Skin of body (tissue), 2 donors: ENCODE measurements around the gene PTPN7. TPM values are rescaled to one million over a fixed set of nuclear protein-coding genes. Genes with fewer than 3 reads are reported as not detected.
"Not testable (repeated sequence)": the region's sequence is repeated elsewhere in the genome, so short reads cannot be mapped to it uniquely, and the experiment has no call there.

Experiments used
- DNase-seq: peaks from one replicate; lab custom pipeline; 2025; lab: John Stamatoyannopoulos, UW
- total RNA-seq: library from RNA; depleted of rRNA; stranded (reverse); fragments of >200 nt; gene quantifications from one replicate; pipeline ENCODE4 v1.2.3, GENCODE V29; 2014

The PTPN7 gene
- total RNA-seq, 1 donor from 2014 or later: 1.4 TPM

DNA sequence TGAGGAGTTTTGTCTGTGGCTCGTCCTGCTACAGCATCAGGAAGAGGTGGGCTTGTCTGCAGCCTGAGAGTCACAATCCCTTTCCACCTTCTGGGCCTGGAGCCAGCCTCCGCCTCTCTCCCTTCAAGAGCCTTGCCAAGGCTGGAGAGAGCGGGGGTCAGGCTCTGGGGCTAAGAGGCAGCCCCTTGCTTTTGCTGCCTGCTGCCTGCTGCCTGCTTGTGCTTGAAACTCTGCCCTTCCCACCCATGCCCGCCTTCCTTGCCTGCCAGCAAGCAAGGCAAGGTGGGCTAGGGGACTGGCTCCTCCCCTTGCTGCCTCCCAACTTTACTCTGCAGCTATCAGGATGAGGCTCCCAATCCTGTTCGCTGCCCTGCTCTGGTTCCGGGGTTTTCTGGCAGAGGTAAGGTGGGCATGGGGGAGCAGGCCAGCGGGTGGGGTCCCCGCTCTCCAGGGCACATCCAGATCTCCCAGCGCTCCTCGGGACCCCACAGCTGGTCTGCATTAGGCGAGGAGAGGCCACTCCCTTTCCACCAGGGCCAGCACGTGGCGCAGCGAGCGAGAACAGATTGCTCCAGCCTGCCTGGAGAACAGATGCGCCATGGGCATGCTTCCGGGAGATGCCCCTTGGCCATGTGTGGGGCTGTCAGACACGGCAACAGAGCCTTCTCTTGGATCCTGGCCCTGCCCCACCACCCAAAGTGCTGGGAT lies 7.5 kb upstream of the PTPN7 start:
- DNase-seq: peak; percentile 63

GRCh38 chr1:202167054-202167453 lies 6.7 kb upstream of the PTPN7 start:
- DNase-seq: not testable (repeated sequence)

DNA sequence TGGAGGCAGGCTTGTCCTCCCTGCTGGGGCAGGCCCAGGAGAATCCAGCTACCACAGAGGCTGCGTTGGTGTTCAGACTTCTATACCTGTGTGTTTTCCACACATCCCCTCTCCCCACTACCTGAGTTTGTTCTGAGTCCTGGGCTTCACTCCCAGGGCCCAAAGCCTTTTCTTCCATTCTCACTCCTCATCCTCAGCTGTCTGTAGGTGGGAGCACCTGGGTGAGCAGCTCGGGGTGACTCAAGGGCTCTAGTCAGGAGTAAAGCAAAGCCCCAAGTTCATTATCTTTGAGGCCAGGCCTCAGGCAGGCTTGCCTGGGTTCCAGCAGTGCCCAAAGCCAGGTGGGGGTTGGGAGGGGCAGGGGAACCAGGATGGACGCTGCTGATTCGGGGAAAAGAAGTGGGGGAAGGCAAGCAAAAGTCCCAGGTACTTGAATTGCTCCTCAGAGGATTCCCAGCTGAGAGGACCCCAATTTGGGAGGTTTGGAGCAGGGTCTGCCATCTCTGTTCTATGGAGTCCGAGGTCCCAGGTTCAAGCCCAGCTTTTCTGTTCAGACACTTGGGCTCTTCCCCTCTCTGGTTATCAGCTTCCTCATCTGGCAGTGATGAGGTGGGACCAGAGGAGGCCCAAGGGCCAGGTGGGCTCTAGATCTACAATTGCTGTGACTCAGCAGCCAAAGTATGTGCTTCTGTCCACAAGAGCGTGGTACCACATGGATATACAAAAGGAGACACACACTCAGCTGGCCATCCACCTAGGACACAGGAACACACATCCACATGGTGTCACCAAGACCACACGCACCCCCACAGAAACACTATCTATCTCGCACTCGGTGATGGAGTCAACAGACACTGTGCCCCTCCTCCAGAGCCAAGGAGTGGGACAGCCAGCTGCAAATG lies 5.8 kb upstream of the PTPN7 start:
- DNase-seq: no peak

DNA sequence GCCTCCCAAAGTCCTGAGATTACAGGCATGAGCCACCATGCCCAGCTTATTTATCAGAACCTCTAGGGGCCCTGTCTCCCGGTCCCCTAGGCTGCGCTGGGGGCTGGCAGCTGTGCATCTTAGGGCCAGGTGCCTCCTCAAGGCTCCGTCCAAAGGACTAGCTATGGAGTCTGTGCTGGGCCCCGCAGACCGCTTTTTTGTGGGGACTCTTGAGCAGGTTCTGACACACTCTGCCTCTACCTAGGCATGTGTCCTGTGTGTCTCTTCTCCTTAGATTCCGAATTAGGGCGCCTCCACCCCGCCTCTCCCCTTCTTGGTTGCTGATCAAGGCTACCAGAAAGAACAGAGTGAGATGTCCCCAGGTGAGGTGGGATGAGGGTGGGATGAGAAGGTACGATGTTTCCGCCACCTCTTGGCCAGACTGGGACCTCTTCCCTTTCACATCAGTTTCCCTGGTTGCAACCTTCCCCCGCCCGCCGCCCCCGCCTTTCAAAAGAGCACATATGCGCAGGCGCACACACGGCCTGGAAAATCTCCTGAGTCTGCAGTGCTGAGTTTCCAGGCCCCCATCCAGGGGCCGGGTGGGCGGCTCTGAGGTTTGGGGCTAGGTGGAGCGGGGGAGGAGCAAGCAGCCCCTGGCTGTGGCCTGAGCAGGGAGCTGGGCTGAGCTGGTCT lies 5.0 kb upstream of the PTPN7 start:
- DNase-seq: no peak

DNA sequence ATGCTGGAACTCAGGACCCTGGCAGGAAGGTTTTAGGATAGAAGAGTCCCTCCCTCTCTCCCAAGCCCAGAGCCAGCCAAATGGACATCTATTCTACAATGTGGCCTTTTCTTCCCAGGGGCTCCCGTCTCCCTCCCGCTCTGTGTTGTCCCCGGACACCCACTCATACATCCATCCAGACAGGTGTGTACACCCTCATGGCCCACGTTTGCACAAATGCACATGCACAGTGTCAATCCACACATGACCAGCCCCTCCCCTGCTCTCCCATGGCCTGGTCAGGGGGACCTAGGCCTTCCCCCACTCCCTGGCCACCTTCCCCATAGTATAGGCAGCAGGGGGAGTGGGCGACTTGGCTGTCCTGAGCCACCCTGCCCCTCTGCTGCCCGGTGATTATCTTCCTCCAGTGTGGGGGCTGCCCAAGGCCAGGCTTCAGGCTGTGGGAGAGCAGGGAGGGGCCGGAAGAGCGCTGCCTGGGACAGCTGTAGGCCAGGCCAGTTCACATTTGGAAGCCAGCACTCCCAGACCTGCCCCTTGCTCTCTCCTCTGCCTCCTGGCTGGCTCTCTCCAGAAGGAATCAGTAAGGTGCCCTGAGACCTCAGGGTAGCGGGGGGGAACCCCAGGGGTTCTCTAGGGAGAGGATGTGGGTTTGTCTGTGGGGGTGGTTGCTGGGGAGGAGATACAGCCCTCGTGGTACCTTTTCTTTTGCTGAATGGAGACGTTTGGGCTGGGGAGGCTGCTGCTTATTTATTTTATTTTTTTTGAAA lies 4.1 kb upstream of the PTPN7 start:
- DNase-seq: no peak

- DNase-seq: no peak
Observed at GRCh38 chr1:202163281-202164270, 3.2 kb upstream of the PTPN7 start.

DNA sequence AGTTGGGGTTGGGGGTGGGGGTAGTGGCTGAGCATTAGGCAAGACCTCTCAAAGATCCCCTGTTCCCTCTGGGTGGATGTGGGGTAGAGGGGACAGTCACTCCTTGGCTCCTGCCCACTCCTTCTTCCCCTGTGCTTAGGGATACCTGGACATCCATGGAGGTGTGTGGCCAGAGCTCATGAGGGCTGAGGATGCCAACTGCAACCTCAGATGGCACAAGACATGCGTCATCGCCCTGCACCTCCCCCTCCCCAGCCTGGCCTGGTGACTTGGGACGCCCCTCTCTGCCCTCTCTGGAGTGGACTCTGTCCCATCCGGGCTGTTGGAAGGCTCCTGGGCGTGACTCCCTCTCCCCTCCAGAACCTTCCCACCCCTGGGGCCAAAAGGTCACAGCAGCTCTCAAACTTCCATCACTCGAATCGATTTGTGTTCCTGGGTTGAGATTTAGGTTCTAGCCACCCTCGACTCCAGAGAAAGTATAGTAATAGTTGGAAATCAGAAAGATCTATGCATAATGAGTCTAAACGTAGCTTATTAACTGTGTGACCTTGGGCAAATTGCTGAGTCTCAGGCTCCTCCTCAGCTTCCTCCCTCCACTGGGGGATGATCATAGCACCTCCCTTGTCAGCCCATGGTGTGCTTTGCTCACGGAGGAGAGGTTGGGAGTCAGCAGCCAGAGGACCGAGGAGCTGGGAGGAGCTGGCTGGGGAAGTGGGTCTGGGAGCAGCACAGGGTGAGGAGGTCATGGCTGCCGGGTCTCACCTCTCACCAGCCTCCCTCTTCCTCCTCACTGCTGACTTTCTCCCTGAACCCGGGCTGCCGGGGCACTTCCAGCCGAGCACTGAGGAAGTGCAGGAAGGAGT lies 2.2 kb upstream of the PTPN7 start:
- no peak for DNase-seq

- DNase-seq: no peak
Observed at GRCh38 chr1:202162047-202162417, 1.6 kb upstream of the PTPN7 start.

GRCh38 chr1:202161151-202162046 lies 997 bp upstream of the PTPN7 start:
- no peak for DNase-seq

- no peak for DNase-seq
Observed at GRCh38 chr1:202159534-202160371, 649 bp downstream of the PTPN7 start.

- DNase-seq: no peak
Observed at GRCh38 chr1:202158810-202159533, 1.4 kb downstream of the PTPN7 start.

DNA sequence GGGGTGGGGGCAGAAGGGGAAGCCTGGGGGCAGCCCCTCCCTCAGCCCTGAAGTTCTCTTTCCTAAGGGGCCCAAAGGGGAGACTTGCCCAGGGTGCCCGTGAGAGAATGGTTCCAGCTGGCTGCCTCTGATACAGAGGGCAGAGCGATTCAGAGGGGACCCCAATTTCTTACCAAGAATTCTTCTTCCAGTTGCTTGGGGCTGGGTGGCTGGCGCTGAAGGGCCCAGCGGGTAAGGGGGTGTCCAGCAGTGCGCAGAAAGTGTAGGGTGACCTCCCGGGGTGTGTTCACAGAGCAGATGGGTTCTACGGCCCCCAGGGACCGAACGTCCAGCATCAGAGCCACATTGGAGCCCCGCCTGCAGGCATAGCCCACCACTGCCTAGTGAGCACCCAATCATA lies 2.5 kb downstream of the PTPN7 start:
- DNase-seq: no peak

DNA sequence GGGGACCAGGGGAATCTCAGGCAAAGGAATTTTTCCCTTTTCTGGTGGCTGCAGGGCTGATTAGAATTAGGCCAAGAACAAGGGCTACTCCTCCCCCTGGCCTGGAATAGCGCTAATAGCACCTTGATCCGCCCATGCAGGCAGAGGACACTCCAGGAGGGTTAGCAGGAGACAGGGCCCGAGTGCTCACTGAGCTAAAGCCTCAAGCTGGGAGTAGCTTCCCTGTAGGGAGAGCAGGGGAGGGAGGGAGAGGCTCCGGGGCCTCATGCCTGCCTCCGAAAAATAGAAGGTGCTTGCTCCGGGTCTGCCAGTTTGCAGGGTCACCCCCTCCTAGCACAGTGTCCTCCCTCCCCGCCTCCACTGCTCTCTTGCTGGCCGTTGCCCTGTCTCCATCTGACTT lies 3.8 kb downstream of the PTPN7 start:
- no peak for DNase-seq

DNA sequence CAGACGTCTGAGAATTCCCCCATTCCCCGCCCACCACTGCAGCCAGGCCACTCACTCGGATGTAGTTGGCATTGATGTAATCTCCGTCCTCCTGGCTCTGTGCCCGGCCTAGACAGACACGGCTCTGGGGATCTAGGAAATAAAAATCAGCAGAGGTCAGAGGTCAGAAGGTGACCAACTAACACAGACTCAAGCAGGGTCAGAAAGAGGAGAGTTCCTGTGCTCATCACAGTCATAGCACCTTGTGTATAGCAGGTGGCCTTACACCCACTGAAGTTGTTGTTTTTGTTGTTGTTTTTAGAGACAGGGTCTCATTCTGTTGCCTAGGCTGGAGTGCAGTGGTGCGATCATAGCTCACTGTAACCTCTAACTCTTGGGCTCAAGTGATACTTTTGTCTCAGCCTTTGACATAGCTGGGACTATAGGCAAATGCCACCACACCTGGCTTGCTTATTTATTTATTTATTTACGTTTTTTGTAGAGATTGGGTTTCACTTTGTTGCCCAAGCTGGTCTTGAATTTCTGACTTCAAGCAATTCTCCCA lies 4.9 kb downstream of the PTPN7 start:
- DNase-seq: no peak

DNA sequence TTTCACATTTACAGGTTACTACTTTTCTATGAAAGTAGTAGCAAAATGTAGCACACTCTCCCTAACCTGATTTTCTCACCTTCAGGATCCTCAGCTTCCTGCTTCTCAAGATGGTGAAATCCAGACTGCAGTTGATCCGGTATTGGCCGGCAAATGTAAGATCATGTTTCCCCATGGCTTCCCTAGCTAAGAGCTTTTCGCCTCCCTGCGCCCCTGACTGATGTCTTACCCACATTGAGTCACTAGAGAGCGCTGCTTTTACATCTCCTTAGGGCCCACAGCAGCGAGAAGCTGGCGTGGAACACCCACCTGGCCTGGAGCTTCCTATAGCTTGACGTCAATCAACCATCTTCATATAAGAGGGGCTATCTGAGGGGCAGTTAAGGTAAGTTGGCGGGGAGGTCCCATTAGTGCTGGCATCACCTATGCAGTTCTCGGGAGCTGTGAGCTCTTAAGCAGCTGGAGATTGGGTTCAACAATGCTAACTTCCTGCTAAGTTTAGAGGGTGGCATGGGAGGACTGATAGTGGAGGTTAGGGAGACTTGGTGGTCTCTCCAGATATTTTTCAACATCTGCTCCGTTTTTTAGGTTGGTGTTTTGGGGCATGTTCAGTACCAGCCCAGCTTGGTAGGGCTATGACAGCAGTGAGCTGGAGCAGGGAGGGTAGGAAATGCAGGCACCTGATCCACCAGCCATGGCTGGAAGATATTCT lies 5.5 kb downstream of the PTPN7 start:
- DNase-seq: no peak
